HG03103 (cell line): Measurements from ENCODE around the gene LMOD2.

ENCODE experiments used
- ATAC-seq: cut with Tn5 transposase; IDR thresholded peaks from one replicate; pipeline ENCODE4 v1.9.1; 2021; ENCODE audit warnings: low read depth; ENCODE audit not compliant: unreplicated experiment

The LMOD2 gene

DNA sequence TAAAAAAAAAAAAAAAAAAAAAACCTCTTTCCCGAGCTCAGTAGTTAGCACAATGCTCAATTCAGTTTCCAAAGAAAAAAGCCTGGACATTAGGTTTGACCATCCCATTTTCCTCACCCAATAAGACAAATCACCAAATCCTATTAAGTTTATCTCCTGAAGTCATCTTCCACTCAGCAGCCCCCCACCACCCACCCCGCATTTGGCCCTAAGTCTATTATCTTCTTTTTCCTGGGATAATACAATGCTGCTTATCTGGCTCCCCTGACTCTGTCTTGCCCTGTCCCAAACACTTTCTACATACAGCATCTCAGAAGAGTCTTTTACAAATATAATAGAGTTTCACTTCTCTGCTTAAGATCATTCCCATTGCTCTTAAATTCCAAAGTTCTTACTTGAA lies 17.8 kb upstream of the LMOD2 start:
- no peak for ATAC-seq

DNA sequence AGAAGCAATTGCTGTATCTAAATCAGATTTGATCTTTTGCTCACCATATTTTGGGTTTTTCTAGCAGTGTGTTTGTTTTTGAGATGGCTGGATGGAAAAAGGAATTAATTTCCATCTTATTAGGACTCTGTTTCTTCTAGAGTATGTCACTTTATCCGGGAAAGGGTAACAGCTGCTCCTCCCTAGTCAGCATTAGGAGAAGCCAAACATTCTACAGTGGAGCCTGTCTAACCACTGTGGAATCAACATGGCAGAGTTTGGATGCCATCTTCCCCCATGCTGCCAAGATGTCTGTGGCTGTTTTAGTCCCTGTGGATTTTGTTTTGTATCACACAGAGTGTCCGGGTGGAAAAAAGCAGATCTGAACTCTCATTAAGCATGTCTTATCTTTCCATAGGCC lies 16.0 kb upstream of the LMOD2 start:
- no peak for ATAC-seq

DNA sequence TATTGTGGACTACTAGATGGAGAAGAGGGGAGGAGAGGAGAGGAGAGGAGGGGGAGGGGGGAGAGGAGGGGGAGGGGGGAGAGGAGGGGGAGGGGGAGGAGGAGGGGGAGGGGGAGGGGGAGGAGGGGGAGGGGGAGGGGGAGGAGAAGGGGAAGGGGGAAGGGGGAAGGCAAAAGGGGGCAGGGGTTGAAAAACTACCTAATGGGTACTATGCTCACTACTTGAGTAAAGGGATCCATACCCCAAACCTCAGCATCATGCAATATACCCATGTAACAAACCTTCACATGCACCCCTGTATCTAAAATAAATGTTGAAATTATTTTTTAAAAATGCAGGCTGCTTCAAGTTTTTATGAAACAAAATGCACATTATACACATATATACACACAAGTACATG lies 15.1 kb upstream of the LMOD2 start:
- ATAC-seq = no peak

DNA sequence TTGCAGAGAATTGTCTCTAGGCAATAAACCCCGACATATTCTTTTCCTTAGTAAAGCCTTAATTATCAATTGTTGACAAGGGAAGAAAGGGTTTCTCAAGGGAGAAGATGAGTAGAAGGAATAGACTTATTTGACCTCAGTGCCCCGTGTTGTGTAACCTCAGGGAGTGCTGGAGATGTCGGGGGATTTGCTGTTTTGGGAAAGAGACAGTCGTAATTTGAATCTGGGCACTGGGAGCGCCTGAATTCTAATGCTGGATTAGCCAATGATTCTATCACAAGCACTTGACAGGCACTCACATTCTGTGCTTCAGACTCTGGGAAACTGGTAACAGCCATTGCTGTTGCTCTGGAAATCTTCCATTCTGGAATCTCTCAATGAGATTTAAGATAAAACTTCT lies 13.8 kb upstream of the LMOD2 start:
- no peak for ATAC-seq

DNA sequence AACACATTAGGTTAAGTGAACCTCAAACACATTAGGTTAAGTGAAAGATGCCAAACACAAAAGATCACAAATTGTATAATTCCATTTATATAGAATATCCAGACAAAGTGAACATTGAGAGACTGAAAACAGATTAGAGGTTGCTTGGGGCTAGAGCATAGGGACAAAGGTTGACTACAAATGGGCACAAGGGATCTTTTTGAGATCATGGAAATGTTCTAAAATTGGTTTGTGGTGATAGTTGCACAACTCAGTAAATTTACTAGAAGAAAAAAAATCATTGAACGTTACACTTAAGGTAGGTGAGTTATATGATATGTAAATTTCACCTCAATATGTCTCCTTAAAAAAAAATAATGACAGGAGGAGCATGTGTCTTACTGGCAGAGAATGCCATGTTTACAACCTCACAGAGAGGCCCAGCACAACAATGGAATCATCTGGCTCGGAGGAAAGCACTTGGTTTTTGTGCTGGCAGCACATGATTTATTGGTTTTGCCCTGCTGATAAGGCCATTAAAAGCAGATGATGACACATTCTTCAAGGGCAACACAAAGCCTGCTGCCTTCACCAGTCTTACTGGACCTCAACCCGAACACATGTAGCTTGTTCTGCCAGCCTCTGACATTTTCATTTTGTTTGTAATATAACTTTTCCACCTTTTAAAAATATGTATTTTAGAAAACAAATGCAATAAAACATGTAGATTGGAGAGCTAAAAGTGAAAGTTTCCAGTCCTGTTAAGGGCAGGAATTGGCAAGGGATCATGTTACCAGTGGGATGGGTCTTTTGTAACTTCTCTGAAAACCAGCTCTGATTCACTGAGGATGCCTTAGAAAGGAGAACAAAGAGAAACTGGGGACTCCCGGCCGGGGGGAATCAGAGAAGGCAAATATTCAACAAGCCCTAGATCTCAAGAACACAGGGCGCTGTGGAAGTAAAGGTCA lies 11.9 kb upstream of the LMOD2 start:
- no peak for ATAC-seq

DNA sequence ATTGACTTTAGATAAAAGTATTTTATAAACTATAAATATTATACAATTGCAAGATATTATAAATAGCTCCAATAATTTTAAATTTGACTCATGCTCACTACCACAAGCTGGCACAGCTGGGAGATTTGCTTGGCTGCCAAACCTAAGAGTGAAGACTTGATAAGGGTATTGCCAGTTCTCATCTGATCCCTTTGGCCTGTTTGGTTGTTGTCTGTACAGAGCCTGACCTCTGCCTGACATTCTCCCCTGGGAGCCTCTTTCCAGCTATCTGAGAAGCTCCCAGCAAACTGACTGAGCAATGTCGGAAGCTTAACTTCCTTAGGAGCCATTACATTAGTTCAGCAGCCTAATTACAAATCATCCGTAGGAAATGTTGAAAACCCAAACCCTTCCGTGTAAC lies 10.2 kb upstream of the LMOD2 start:
- no peak for ATAC-seq

DNA sequence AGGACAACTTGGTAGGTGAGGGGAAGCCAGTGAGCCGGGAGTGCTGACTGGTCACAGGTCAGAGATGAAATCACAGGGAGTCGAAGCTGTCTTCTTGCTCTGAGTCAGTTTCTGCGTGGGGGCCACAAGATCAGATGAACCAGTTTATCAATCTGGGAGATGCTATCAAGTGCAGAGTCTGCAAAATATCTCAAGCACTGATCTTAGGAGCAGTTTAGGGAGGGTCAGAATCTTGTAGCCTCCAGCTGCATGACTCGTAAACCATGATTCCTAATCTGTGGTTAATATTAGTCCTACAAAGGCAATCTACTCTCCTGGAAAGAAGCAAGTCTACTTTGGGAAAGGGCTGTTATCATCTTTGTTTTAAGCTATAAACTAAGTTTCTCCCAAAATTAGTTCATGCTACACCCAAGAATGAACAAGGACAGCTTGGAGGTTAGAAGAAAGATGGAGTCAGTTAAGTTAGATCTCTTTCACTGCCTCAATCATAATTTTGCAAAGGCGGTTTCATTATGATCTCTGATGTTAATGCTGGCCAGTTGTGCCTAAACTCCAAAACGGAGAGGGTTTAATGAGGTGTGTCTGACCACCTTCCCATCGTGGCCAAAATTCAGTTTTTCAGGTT lies 8.4 kb upstream of the LMOD2 start:
- ATAC-seq = no peak

DNA sequence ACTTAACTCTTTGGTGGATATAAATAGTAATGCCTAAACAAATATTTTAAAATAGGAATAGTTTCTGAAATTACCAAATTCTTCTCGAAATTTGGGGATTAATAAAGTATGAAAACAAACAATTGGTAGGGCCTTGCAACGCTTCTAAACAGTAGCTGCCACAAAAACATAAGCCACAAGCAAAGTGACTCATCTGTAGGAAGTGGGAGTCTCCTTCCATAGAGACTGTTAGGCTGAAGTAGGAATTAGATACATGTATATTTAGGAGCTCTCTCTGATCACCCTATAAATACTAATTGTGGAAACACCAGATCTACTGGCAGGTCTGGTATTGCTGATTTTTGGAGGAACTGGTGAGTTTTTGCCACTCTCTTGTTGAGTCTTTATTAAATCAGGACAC lies 5.7 kb upstream of the LMOD2 start:
- no peak for ATAC-seq

DNA sequence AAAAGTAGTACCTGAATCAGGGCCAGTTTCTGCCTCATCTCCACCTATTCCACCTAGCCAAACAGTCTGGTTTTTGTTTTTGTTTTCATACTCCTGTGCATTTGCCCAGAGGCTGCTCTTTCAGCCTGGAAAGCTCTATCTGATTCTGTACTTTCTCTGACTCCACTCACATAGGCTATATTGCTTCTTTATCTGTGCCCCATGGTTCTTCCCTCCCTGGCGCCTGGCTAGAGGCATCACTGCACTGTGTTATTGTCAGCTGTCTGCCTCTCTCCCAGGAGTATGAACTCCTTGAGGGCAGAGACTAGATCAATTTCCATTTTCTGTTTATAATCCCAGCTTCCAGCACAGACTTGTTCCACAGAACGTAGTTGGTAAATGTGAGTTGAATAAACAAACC lies 5.1 kb upstream of the LMOD2 start:
- ATAC-seq = no peak

DNA sequence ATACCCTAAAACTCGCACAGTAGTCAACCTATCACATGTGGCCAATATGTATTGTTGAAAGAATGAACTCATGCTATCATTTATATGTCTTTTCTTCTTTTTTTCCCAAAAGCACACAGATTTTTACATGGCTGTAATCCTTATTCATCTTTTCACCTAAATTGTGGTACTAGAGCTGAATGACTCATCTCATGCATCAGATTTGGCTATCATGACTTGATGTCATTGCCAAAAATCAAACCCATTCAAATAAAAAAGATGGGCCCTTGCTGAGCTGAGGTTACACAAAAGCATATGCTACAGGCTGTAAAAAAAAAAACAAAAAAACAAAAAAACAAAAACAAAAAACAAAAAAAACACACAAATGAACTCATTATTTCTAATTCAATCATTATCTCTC lies 3.3 kb upstream of the LMOD2 start:
- ATAC-seq = no peak

DNA sequence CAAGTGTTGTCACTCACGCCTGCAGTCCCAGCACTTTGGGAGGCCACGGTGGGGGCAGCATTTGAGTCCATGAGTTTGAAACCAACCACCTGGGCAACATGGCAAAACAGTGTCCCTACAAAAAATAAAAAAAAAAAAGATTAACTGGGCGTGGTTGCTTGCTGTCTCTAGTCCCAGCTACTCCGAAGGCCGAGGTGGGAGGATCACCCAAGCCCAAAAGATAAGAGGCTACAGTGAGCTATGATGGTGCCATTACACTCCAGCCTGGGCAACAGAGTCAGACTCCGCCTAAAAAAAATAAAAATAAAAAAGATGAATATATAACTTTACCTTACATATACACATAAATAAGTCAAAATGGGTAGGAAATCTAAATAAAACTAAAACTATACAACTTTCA lies 2.5 kb upstream of the LMOD2 start:
- ATAC-seq = no peak

DNA sequence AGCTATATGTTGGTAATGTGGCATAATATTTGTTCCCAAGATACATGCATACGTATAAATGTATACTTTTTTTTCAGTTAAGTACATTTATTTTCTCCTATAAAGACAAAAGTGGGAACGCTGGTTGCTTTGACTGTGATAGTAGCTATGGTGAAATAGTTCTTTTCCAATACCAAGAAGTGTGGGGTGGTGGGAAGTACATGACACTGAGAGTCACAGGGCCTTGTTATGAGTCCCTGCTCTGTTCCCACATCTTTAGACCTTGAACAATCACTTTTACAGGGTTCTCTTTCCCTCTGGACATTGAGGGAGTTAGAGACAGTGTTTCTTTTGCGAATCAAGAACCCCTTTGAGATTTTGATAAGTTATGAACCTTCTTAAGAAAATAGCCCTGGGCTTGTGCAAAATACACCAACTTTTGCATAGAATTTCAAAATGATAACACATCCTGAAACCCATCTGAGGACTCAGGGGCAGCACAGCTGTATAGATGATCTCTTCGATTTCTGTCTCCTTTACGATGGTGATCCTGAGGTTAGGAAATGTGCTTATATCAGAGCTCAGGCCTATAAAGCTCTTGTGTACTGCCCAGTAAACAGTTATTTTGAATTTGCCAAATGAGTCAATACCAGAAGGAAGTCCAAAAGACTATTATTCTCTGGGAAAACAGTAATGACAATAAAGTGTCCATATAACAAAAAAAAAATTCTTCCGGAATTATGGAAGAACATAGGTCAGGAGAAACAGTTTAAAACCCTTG lies 1.1 kb downstream of the LMOD2 start:
- no peak for ATAC-seq

DNA sequence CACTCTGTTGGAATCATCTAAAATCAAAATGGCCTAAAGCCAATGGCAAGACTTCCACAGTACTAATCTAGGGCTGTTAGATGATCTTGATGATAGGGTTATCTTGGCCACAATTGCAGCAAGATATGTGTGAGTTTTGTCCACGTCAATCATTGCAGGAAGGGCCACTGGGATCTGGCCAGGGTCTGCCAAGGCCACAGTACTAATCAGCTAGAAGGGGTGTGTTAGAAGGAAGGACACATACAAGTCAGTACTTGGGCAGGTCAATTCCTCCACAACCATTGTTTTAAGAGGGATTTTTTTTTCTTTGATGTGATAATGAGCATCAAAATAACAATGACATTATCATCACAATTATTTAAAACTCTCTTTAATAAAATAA lies 1.6 kb downstream of the LMOD2 start:
- no peak for ATAC-seq

DNA sequence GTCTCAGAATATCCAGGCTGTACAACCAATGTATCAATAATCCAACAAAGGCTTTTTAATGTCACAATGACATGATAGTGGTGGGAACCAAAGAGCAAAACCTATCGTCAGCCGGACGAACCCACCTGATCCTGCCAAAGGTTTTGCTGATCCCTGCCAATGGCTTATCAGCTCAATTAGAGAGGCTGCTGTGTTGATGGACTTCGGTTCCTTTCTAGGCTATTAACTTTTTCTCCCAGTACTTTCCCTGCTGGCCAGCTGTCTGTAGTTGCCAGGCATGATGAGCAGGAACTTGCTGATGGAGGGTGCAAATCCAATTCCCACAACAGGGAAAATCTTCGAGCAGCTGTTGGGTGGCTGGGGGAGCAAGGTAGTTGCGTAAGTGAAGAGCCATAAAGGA lies 2.4 kb downstream of the LMOD2 start:
- no peak for ATAC-seq

DNA sequence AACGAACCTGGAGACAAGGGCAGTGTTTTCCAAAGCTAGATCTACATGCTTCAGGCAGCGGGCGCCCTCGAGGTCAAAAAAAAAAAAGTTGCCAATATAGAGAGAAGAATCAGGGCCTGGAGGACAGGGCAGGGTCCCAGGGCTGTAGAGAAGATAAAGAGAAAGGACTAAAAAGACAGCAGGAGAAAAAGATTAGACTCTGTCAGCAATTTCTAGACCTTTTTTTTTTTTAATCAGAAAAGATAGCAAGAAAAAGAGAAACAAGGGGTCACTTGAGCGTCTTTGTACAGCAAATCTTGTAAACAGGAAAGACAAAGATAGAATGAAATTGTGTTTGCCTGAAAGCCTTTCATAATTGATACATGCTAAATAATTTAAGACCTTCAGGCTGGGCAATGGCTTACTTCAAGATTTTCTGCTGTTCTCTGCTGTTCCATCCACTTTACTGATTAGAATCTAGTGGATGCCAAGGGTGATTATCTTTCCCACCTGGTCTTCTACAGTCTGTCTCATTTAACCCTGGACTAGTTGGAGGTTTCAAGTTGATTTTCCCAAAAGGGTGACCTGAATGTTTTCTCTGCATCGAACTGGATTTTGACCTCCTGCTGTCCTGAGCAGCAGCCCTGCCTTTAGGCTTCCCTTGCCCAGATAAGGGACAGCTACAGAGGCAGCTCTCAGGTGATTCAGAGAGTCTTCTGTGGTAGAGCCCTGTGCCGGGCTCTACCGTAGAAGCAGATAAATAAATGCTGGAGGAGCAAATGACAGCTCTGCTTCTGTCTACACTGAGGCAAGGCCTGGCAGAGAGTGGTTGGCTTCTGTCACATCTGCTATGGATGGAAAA lies 5.1 kb downstream of the LMOD2 start:
- ATAC-seq = no peak

DNA sequence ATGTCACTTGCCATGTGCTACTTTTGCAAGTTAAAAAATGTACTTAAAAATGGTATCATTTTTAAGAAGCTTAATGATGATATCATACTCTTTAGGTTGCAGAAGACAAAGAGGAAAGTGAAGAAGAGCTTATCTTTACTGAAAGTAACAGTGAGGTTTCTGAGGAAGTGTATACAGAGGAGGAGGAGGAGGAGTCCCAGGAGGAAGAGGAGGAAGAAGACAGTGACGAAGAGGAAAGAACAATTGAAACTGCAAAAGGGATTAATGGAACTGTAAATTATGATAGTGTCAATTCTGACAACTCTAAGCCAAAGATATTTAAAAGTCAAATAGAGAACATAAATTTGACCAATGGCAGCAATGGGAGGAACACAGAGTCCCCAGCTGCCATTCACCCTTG lies 6.1 kb downstream of the LMOD2 start:
- no peak for ATAC-seq

DNA sequence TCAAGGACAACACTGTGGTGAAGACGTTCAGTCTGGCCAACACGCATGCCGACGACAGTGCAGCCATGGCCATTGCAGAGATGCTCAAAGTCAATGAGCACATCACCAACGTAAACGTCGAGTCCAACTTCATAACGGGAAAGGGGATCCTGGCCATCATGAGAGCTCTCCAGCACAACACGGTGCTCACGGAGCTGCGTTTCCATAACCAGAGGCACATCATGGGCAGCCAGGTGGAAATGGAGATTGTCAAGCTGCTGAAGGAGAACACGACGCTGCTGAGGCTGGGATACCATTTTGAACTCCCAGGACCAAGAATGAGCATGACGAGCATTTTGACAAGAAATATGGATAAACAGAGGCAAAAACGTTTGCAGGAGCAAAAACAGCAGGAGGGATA lies 6.6 kb downstream of the LMOD2 start:
- no peak for ATAC-seq

DNA sequence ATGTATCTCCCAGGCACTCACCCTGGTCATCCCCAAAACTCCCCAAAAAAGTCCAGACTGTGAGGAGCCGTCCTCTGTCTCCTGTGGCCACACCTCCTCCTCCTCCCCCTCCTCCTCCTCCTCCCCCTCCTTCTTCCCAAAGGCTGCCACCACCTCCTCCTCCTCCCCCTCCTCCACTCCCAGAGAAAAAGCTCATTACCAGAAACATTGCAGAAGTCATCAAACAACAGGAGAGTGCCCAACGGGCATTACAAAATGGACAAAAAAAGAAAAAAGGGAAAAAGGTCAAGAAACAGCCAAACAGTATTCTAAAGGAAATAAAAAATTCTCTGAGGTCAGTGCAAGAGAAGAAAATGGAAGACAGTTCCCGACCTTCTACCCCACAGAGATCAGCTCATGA lies 7.1 kb downstream of the LMOD2 start:
- no peak for ATAC-seq

DNA sequence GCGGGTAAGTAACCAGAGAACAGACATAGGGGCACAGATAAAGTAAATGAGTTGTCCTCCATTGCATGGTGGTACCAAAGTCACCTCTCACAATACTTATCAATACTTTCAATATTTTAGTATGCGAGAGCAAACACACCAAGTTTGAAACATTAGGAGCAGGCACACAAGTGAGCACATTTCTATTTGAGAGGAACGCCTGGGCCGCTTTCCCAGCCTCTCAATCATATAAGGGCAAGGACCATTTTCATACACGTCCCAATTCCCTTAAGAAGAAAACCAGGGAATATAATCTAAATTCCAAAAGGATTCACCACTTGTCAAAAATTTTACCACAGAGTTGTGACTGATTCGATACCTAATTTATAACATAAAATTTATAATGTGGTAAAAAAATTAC lies 7.5 kb downstream of the LMOD2 start:
- no peak for ATAC-seq

DNA sequence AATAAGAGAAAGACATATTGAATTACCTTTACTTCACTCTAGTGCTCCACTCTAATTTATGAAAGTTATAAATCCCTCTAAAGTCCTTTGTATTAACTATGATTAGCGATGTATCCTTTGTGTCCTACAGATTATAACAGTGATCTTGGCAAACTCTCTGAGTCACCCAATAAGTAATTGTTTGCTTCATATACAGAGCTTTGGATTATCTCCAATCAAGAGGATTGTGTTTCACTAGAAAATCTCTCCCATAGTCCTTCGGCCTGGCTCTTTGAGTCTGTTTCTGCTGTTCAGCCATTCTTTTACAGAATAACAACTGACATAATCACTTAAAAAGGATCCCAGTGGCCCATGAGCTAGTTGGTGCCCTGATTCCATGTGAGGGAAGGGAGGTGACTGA lies 9.5 kb downstream of the LMOD2 start:
- ATAC-seq = no peak

DNA sequence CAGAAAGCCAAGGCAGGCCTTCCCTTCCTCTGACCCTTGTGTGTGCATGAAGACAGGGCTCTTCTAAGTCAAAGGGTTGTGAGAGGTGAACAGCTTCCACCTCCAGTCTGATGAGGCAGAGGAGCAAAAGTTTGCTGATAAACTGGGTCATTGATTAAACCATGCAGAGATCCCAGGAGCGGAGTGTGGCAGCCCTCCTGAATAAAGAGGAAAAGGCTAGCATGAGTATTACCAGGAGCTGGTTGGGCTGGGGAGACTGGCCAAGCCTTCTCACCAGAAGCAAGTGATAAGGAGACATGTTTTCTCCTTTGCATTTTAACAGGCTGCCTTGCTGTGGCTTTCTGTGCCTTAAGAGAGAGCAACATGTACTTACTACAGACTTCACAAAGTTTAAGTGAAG lies 10.2 kb downstream of the LMOD2 start:
- ATAC-seq = no peak
